Testis (tissue), 3 donors: Measurements from ENCODE around the gene CPNE7. TPM values are rescaled to one million over a fixed set of nuclear protein-coding genes. Genes with fewer than 3 reads are reported as not detected.

Experiments used
- DNase-seq: peaks from one replicate; pipeline ENCODE4 v3.0.0-alpha.2; 2019
- H3K27ac ChIP-seq, 2 donors: fragments of 200-600 bp; sonication (generic); one replicate each; pipeline ENCODE4 v1.5.1; 2019
- H3K27me3 ChIP-seq: fragments of 200-600 bp; sonication (generic); one replicate; pipeline ENCODE4 v1.5.1; 2019
- H3K36me3 ChIP-seq: fragments of 200-600 bp; sonication (generic); one replicate; pipeline ENCODE4 v1.5.1; 2017; ENCODE audit warnings: low read depth; ENCODE audit errors: missing control alignments
- H3K4me1 ChIP-seq: fragments of 200-600 bp; sonication (generic); one replicate; pipeline ENCODE4 v1.5.1; 2019
- H3K4me3 ChIP-seq, 2 donors: fragments of 200-600 bp; sonication (generic); one replicate each; pipeline ENCODE4 v1.5.1; 2017 to 2019
- H3K9me3 ChIP-seq: fragments of 200-600 bp; sonication (generic); one replicate; pipeline ENCODE4 v1.5.1; 2017
- POLR2A ChIP-seq: fragments of 450-650 bp; IDR thresholded peaks from one replicate; pipeline ENCODE4 v1.6.1; 2017; ENCODE audit warnings: antibody characterized with exemption, mild to moderate bottlenecking, moderate library complexity
- WGBS, 2 donors: methylation state at CpG; one replicate each; pipeline ENCODE4 v1.1.5; 2018; 5-methylcytosine and 5-hydroxymethylcytosine counted together
- intact Hi-C: fragments of 100-400 bp; cut with DNase I; formaldehyde crosslinking; loops from one replicate; pipeline ENCODE4 v1.15.1; 2023; ENCODE audit warnings: low total_unique reads
- polyA plus RNA-seq: library from polyadenylated mRNA; stranded (reverse); fragments of 350-450 nt; fragmentation: Illumina TruSeq; extraction: RNeasy Lipid Tissue Mini Kit (QIAGEN cat#74804); gene quantifications from one replicate; pipeline ENCODE4 v1.2.3, GENCODE V29; 2014; ENCODE audit warnings: low read depth, low replicate concordance; ENCODE audit not compliant: insufficient read depth
- total RNA-seq, 2 donors: library from RNA; depleted of rRNA; stranded (reverse); fragments of >200 nt; gene quantifications; one replicate each; pipeline ENCODE4 v1.2.3, GENCODE V29; 2016
- TF ChIP-seq, protein P1 (sequence below), 3 experiments: fragments of 450-650 bp in 2 of 3; fragments of 200-600 bp in 1 of 3; sonication (generic) in 1 of 3; IDR thresholded peaks; one replicate each; pipeline ENCODE4 v1.5.1; 2016 to 2019; ENCODE audit warnings: antibody characterized with exemption in 3 of 3, mild to moderate bottlenecking in 2 of 3, moderate library complexity in 1 of 3

The CPNE7 gene
- total and polyA plus RNA-seq, 3 donors from 2014 or later, result 3.3 to 15.0 (median 12.5) TPM

GRCh38 chr16:89606006-89606405 is 30.4 kb downstream of the CPNE7 start:
- H3K9me3 ChIP-seq, result no peaks in the 10 kb centered on the region
- peaks cover 10% of the 10 kb centered on the region for H3K4me1 ChIP-seq
- H3K36me3 ChIP-seq, result no peaks in the 10 kb centered on the region
- H3K4me3 ChIP-seq, result no peak overlapping the region
- DNase-seq, result no peak
- intact Hi-C loops, result no loop called here
- no peak overlapping the region for H3K27ac ChIP-seq
- 81 to 97% methylated on average over 5 to 9 of the region's 9 CpGs for WGBS, 2 donors
- no peaks in the 10 kb centered on the region for H3K27me3 ChIP-seq
- TF ChIP-seq, protein P1, sequence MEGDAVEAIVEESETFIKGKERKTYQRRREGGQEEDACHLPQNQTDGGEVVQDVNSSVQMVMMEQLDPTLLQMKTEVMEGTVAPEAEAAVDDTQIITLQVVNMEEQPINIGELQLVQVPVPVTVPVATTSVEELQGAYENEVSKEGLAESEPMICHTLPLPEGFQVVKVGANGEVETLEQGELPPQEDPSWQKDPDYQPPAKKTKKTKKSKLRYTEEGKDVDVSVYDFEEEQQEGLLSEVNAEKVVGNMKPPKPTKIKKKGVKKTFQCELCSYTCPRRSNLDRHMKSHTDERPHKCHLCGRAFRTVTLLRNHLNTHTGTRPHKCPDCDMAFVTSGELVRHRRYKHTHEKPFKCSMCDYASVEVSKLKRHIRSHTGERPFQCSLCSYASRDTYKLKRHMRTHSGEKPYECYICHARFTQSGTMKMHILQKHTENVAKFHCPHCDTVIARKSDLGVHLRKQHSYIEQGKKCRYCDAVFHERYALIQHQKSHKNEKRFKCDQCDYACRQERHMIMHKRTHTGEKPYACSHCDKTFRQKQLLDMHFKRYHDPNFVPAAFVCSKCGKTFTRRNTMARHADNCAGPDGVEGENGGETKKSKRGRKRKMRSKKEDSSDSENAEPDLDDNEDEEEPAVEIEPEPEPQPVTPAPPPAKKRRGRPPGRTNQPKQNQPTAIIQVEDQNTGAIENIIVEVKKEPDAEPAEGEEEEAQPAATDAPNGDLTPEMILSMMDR (IDR thresholded peaks at IDR 0.05), result no peak
- no peak for TF ChIP-seq POLR2A

DNA sequence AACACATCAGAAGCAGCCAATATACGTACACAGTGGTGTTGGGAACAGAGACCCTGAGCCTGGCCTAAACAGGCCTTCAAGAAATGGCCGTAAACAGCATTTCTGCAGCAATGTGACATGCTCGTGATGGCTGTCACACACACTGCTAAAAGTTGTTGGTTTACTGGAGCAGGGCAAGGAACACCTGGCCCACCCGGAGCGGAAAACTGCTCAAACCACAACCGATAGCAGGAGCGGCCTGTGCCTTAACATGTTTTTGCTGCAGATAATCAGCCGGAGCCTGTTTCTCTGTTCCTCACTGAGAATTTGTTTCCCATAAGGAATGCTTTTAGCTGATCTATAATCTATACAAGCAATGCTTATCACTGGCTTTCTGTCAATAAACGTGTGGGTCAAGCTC is 31.9 kb downstream of the CPNE7 start:
- DNase-seq, result no peak
- Histone ChIP-seq H3K4me1 (peaks cover 5% of the 10 kb centered on the region), H3K4me3 (no peak overlapping the region), H3K36me3 (no peaks in the 10 kb centered on the region), H3K9me3 (no peaks in the 10 kb centered on the region), H3K27me3 (no peaks in the 10 kb centered on the region), H3K27ac (no peak overlapping the region)
- 86 to 91% methylated on average over 9 of the region's 9 CpGs for WGBS, 2 donors
- TF ChIP-seq, protein P1 (IDR thresholded peaks at IDR 0.05), result no peak
- TF ChIP-seq POLR2A, result no peak
- intact Hi-C loops, result no loop called here

- Histone ChIP-seq H3K27ac (no peak overlapping the region), H3K36me3 (no peaks in the 10 kb centered on the region), H3K27me3 (no peaks in the 10 kb centered on the region), H3K4me1 (no peaks in the 10 kb centered on the region), H3K4me3 (no peak overlapping the region), H3K9me3 (no peaks in the 10 kb centered on the region)
- 88 to 92% methylated on average over 32 of the region's 32 CpGs for WGBS, 2 donors
- no peak for TF ChIP-seq POLR2A
- TF ChIP-seq, protein P1 (IDR thresholded peaks at IDR 0.05), result no peak
- DNase-seq, result no peak
- intact Hi-C loops, result no loop called here
Observed at GRCh38 chr16:89607937-89608740, 32.6 kb downstream of the CPNE7 start.

DNA sequence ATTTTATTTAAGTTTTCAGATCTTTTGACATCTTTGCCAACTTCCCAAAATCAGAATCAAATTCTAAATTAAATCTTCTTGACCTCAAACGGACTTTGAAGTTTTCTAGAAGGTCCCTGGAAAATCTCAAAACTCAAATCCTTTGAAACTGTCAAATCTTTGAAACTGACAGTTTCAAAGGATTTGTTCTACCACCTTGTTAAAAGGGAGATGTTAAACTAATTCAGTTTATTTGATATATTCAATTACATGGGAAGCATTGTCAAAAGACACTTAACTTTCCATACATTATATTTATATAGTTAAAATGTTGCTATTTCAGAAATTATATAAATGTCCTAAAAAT is 34.5 kb downstream of the CPNE7 start:
- Histone ChIP-seq H3K27me3 (no peaks in the 10 kb centered on the region), H3K27ac (no peak overlapping the region), H3K36me3 (no peaks in the 10 kb centered on the region), H3K9me3 (no peaks in the 10 kb centered on the region), H3K4me3 (no peak overlapping the region), H3K4me1 (no peaks in the 10 kb centered on the region)
- WGBS, 2 donors, result 95 to 98% methylated on average over 1 of the region's 1 CpG
- intact Hi-C loops, result no loop called here
- TF ChIP-seq POLR2A, result no peak
- TF ChIP-seq, protein P1 (IDR thresholded peaks at IDR 0.05), result no peak
- no peak for DNase-seq
